ENCODE measurements around the gene UXT.
A peak's percentile ranks its signal among the peaks of the same experiment; 100 is the strongest.
"Not testable (repeated sequence)": the region's sequence is repeated elsewhere in the genome, so short reads cannot be mapped to it uniquely, and the experiment has no call there.

UXT gene

DNA sequence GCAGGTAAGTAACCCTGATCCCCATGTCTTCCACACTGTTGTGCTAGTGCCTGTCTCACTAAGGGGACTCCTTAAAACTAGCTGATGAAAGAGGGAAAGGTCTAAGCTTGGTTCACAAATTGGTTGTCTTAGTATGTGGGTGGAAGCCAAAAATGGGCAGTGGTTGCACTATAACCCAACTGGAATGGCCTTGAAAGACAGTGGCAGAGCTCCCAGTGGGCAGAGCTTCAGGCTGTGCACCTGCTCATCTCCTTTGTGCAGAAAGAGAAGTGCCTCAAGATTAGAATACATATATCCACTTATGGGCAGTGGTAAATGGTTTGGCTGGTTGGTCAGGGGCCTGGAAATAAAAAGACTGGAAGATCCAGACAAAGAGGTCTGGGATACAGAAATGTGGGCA is 46.6 kb downstream of the UXT start:
- Histone ChIP-seq H3K36me3 (ENCODE audit: insufficient read depth, low read length) (no peaks in the 10 kb centered on the region), H3K9me3 (ENCODE audit: insufficient read depth, low read depth, low read length) (no peaks in the 10 kb centered on the region)

DNA sequence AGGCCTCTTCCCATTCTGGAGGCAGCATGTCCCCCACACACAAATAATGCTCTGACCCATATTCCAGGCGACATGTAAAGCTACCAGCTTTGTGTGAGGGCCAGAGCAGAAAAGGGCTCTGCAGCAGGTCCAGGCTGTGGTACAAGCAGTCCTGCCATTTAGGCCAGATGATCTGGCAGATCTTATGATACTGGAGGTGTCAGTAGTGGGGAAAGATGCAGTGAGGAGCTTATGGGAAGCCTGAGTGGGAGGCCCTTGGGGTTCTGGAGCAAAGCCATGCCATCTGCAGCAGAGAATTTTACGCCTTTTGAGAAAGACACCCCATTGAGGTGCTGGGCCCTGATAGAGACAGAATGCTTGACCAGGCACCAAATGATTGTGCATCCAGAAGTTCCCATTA is 47.1 kb downstream of the UXT start:
- Histone ChIP-seq H3K9me3 (ENCODE audit: insufficient read depth, low read depth, low read length) (no peaks in the 10 kb centered on the region), H3K27ac (ENCODE audit: low read depth, low read length) (no peak overlapping the region), H3K27me3 (ENCODE audit: insufficient read depth, low read length) (no peaks in the 10 kb centered on the region), H3K4me3 (ENCODE audit: low read length) (no peak overlapping the region), H3K4me1 (ENCODE audit: insufficient read depth, low read length) (peaks cover 6% of the 10 kb centered on the region; the same call in 1 of the 2 replicates), H3K36me3 (ENCODE audit: insufficient read depth, low read length) (no peaks in the 10 kb centered on the region), H3K9ac (ENCODE audit: low read depth, low read length) (no peak overlapping the region)
- 96% methylated on average over 2 of the region's 2 CpGs for WGBS

More for the DNA sequence above, 46.6 kb downstream of the UXT start:
- no peak overlapping the region for H3K27ac ChIP-seq (ENCODE audit: low read depth, low read length)
- no peak overlapping the region for H3K4me3 ChIP-seq (ENCODE audit: low read length)
- H3K9ac ChIP-seq (ENCODE audit: low read depth, low read length) = no peak overlapping the region
- no peaks in the 10 kb centered on the region for H3K27me3 ChIP-seq (ENCODE audit: insufficient read depth, low read length)
- H3K4me1 ChIP-seq (ENCODE audit: insufficient read depth, low read length) = peaks cover 6% of the 10 kb centered on the region; the same call in 1 of the 2 replicates

DNA sequence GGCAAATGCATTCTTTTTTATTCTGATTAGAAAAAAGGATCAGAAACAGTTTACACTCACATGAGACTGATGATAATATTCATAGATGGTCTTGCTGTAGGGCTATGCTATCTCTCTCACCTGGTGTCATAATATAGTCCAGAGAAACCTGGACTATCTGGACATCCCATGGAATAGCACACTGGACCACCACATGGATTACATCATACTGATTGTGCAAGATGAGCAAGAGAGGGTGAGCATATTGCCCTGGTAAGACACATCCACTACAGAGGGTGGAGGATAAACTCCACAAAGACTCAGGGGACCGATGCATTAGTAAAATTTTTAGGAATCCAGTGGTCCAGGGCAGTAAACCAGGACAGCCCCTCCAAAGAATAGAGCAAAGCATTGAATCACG is 47.5 kb downstream of the UXT start:
- Histone ChIP-seq H3K4me3 (ENCODE audit: low read length) (no peak overlapping the region), H3K27ac (ENCODE audit: low read depth, low read length) (no peak overlapping the region)
- 86% methylated on average over 1 of the region's 2 CpGs for WGBS

DNA sequence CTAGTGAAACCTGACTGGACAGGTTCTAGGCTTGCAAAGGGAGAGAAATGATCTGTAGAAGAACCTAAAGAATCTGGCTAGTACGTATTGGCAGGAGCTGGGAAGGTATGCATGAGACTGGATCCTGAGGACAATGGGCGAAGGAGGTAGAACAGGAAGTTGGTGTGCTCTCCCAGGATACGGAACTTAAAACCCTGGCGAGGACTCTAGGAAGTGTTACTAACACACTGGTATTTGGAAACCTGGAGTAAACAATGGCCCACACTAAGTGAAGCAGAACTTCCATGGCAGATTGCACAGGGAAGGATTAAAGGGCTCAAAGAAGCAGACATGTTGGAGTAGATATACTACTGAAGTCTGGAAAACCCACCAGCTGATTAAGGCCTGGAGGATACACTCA is 48.5 kb downstream of the UXT start:
- H3K27ac ChIP-seq (ENCODE audit: low read depth, low read length) = no peak overlapping the region
- no peak overlapping the region for H3K4me3 ChIP-seq (ENCODE audit: low read length)
- H3K4me1 ChIP-seq (ENCODE audit: insufficient read depth, low read length) = peaks cover 6% of the 10 kb centered on the region; the same call in 1 of the 2 replicates
- no peaks in the 10 kb centered on the region for H3K9me3 ChIP-seq (ENCODE audit: insufficient read depth, low read depth, low read length)
- H3K27me3 ChIP-seq (ENCODE audit: insufficient read depth, low read length) = no peaks in the 10 kb centered on the region
- H3K36me3 ChIP-seq (ENCODE audit: insufficient read depth, low read length) = no peaks in the 10 kb centered on the region
- 90% methylated on average over 4 of the region's 4 CpGs for whole genome bisulfite sequencing
- H3K9ac ChIP-seq (ENCODE audit: low read depth, low read length) = no peak overlapping the region

More for the DNA sequence above, 47.5 kb downstream of the UXT start:
- Histone ChIP-seq H3K36me3 (ENCODE audit: insufficient read depth, low read length) (no peaks in the 10 kb centered on the region), H3K9ac (ENCODE audit: low read depth, low read length) (no peak overlapping the region), H3K4me1 (ENCODE audit: insufficient read depth, low read length) (peaks cover 6% of the 10 kb centered on the region; the same call in 1 of the 2 replicates), H3K9me3 (ENCODE audit: insufficient read depth, low read depth, low read length) (no peaks in the 10 kb centered on the region), H3K27me3 (ENCODE audit: insufficient read depth, low read length) (no peaks in the 10 kb centered on the region)

DNA sequence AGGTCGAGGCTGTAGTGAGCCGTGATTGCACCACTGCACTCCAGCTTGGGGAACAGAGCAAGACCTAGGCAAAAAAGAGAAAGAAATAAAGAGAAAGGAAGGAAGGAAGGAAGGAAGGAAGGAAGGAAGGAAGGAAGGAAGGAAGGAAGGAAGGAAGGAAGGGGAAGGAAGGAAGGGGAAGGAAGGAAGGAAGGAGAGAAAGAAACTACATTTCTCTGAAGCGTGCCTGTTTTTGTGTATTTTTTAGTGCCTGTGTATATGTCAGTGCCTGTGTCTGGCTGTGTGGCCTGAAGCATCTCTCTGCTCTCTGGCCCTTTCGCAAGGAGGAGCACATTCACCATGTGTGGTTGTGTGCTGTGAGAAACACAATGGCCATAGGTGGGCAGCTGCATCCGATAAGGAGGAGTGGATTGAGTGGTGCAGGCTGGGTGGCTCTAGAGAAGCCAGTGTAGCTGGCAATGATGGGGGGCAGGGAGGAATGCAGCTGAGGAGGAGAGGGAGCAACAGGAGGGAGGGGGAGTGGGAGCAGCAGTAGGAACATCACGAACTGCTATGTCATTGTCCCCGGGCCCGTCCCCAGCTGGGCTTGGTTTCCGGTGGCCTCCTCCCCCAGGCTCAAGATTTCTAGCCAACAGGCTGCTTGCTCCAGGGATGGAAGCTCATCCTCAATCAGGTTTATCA is 50.7 kb downstream of the UXT start:
- peaks cover 6% of the 10 kb centered on the region; the same call in 1 of the 2 replicates for H3K4me1 ChIP-seq (ENCODE audit: insufficient read depth, low read length)
- peak overlapping the region; percentile 73; the same call in 1 of the 2 replicates for H3K27ac ChIP-seq (ENCODE audit: low read depth, low read length)
- 0 out of 2 replicates have a peak overlapping the region, but pooled peaks have one; percentile 49 for H3K9ac ChIP-seq (ENCODE audit: low read depth, low read length)
- H3K27me3 ChIP-seq (ENCODE audit: insufficient read depth, low read length) = no peaks in the 10 kb centered on the region
- no peaks in the 10 kb centered on the region for H3K36me3 ChIP-seq (ENCODE audit: insufficient read depth, low read length)
- 39% methylated on average over 9 of the region's 9 CpGs for WGBS
- no peaks in the 10 kb centered on the region for H3K9me3 ChIP-seq (ENCODE audit: insufficient read depth, low read depth, low read length)
- H3K4me3 ChIP-seq (ENCODE audit: low read length) = no peak overlapping the region

DNA sequence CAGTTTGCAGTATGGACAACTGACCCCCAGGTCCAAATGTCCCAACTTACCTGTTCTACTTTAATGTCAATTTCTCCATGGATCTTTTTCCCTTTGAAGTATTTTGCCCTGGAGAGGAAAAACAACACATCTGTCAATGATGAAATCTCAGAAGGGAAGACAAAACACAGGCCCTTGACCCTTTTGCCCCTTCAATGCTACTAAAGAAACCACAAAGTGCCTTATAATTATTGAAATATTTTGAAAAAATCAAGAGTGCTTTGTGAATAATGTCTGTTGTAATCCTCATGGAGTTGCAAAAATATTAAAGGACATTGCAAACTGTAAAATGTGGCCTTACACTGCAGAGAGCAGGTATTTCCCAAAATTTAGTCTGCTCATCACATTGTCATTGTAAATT is 51.9 kb downstream of the UXT start:
- H3K9ac ChIP-seq (ENCODE audit: low read depth, low read length) = no peak overlapping the region
- no peak overlapping the region for H3K4me3 ChIP-seq (ENCODE audit: low read length)
- H3K27ac ChIP-seq (ENCODE audit: low read depth, low read length) = no peak overlapping the region
- peaks cover 6% of the 10 kb centered on the region; the same call in 1 of the 2 replicates for H3K4me1 ChIP-seq (ENCODE audit: insufficient read depth, low read length)
- no peaks in the 10 kb centered on the region for H3K9me3 ChIP-seq (ENCODE audit: insufficient read depth, low read depth, low read length)
- H3K36me3 ChIP-seq (ENCODE audit: insufficient read depth, low read length) = no peaks in the 10 kb centered on the region
- no peaks in the 10 kb centered on the region for H3K27me3 ChIP-seq (ENCODE audit: insufficient read depth, low read length)

DNA sequence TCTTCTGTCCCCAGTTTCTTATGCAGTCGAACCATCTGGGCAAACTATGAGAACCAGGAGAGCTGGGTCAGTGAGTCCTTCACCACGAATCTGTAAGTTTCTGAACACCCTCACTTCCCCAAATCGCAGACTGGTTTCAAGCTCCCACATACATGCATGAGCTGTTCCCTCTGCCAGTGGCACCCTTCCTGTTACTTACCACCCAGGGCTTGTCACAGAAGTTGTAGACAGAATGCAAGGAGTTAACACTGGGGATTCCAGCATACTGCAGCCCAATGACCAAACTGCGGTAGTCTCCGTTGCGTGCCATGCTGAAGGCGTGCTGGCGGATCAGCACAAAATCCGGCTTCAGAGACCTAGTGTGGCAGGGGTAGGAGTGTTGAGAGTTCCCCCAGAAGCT is 54.0 kb downstream of the UXT start:
- no peak overlapping the region for H3K27ac ChIP-seq (ENCODE audit: low read depth, low read length)
- H3K9me3 ChIP-seq (ENCODE audit: insufficient read depth, low read depth, low read length) = no peaks in the 10 kb centered on the region
- 90% methylated on average over 9 of the region's 9 CpGs for WGBS

DNA sequence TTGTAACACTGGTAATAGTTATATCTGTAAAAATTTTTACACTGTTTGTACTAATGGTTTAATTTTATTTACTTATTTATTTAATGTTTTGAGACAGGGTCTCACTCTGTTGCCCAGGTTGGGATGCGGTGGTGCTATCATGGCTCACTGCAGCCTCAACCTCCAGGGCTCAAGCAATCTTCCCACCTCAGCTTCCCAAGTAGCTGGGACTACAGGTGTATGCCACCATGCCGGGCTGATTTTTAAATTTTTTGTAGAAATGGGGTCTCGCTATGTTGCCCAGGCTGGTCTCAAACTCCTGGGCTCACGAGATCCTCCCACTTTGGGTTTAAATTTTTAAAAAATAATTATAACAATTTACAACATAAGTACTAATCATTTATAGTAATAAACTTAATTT is 55.9 kb downstream of the UXT start:
- not testable (repeated sequence) for H3K9me3 ChIP-seq (ENCODE audit: insufficient read depth, low read depth, low read length); H3K4me3 ChIP-seq (ENCODE audit: low read length); H3K36me3 ChIP-seq (ENCODE audit: insufficient read depth, low read length); H3K27ac ChIP-seq (ENCODE audit: low read depth, low read length); H3K4me1 ChIP-seq (ENCODE audit: insufficient read depth, low read length); H3K9ac ChIP-seq (ENCODE audit: low read depth, low read length); H3K27me3 ChIP-seq (ENCODE audit: insufficient read depth, low read length)
- 100% methylated on average over 1 of the region's 4 CpGs for WGBS

More for the DNA sequence above, 54.0 kb downstream of the UXT start:
- Histone ChIP-seq H3K9ac (ENCODE audit: low read depth, low read length) (no peak overlapping the region), H3K4me1 (ENCODE audit: insufficient read depth, low read length) (peaks cover 6% of the 10 kb centered on the region; the same call in 1 of the 2 replicates), H3K27me3 (ENCODE audit: insufficient read depth, low read length) (no peaks in the 10 kb centered on the region), H3K4me3 (ENCODE audit: low read length) (no peak overlapping the region), H3K36me3 (ENCODE audit: insufficient read depth, low read length) (no peaks in the 10 kb centered on the region)

All from HUES64 (cell line).